ENCODE results near the gene MYL5. TPM values are rescaled to one million over a fixed set of nuclear protein-coding genes. Genes with fewer than 3 reads are reported as not detected.

The MYL5 gene
- total and polyA plus RNA-seq, 11 donors = 1.4 to 12.9 (median 4.4) TPM

GRCh38 chr4:648579-649292 is 25.6 kb upstream of the MYL5 start:
- peaks cover 13 to 48% (median 16%) of the 10 kb centered on the region in 9 donors for H3K27me3 ChIP-seq
- DNase-seq = peak in 3 of 5 donors; percentile 9 to 49 (median 21)
- intact Hi-C loops (cut with DNase I) = no loop called here
- no peaks in the 10 kb centered on the region for H3K36me3 ChIP-seq
- H3K4me1 ChIP-seq = peaks cover 0 to 12% (median 0%) of the 10 kb centered on the region in 12 donors
- no peak overlapping the region for H3K27ac ChIP-seq
- H3K4me3 ChIP-seq = no peak overlapping the region
- TF ChIP-seq, protein P1, sequence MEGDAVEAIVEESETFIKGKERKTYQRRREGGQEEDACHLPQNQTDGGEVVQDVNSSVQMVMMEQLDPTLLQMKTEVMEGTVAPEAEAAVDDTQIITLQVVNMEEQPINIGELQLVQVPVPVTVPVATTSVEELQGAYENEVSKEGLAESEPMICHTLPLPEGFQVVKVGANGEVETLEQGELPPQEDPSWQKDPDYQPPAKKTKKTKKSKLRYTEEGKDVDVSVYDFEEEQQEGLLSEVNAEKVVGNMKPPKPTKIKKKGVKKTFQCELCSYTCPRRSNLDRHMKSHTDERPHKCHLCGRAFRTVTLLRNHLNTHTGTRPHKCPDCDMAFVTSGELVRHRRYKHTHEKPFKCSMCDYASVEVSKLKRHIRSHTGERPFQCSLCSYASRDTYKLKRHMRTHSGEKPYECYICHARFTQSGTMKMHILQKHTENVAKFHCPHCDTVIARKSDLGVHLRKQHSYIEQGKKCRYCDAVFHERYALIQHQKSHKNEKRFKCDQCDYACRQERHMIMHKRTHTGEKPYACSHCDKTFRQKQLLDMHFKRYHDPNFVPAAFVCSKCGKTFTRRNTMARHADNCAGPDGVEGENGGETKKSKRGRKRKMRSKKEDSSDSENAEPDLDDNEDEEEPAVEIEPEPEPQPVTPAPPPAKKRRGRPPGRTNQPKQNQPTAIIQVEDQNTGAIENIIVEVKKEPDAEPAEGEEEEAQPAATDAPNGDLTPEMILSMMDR (IDR thresholded peaks at IDR 0.05) = no peak
- no peak for TF ChIP-seq POLR2A (IDR thresholded peaks at IDR 0.05)
- peaks cover 0 to 4% (median 0%) of the 10 kb centered on the region in 12 donors for H3K9me3 ChIP-seq
- no peak for ATAC-seq
- 73 to 92% (median 76%) methylated on average over 19 to 28 of the region's 28 CpGs for WGBS, 4 donors

GRCh38 chr4:649293-649625 is 25.1 kb upstream of the MYL5 start:
- H3K9me3 ChIP-seq = no peaks in the 10 kb centered on the region
- H3K27me3 ChIP-seq = peaks cover 13 to 48% (median 16%) of the 10 kb centered on the region in 9 donors
- H3K27ac ChIP-seq = no peak overlapping the region
- 79 to 93% (median 92%) methylated on average over 2 to 7 of the region's 7 CpGs for WGBS, 4 donors
- intact Hi-C loops (cut with DNase I) = no loop called here
- TF ChIP-seq POLR2A (IDR thresholded peaks at IDR 0.05) = no peak
- TF ChIP-seq, protein P1 (IDR thresholded peaks at IDR 0.05) = no peak
- H3K36me3 ChIP-seq = no peaks in the 10 kb centered on the region
- ATAC-seq = no peak
- H3K4me1 ChIP-seq = peaks cover 0 to 12% (median 0%) of the 10 kb centered on the region in 12 donors
- no peak overlapping the region for H3K4me3 ChIP-seq
- DNase-seq = peak in 1 of 5 donors; percentile 11

DNA sequence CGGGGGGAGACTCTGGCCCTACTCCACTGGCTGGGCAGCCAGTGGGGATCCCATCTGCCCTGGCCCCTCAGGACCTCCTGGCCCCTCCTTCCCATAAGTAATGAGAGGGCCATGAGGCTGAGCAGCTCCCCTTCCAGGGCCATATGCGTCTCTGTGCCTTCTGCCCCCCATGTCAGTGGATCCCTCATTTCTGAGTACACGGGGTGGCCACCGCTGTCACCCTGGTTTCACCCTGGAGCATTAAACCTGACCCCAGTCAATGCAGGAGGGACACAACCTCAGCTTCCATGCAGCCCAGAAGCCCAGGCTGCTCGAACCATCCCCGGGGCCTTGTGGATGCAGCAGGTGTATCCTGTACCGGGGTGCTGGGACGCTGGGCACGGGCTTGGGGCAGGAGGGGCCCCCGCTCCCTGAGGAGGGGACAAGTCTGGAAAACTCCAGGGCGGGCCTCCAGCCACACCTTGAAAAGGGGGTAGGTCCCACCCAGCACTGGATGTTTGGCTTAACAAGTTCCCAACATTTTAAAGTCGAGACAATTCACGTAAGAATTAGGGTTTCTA is 24.5 kb upstream of the MYL5 start:
- WGBS, 4 donors = 87 to 95% (median 93%) methylated on average over 13 of the region's 13 CpGs
- H3K27ac ChIP-seq = no peak overlapping the region
- peaks cover 0 to 12% (median 0%) of the 10 kb centered on the region in 12 donors for H3K4me1 ChIP-seq
- no peaks in the 10 kb centered on the region for H3K36me3 ChIP-seq
- DNase-seq = peak in 2 of 5 donors; percentile 11 to 13
- H3K27me3 ChIP-seq = peaks cover 13 to 48% (median 16%) of the 10 kb centered on the region in 9 donors
- no peaks in the 10 kb centered on the region for H3K9me3 ChIP-seq
- H3K4me3 ChIP-seq = no peak overlapping the region
- no peak for ATAC-seq
- TF ChIP-seq, protein P1 (IDR thresholded peaks at IDR 0.05) = no peak
- TF ChIP-seq POLR2A (IDR thresholded peaks at IDR 0.05) = no peak
- intact Hi-C loops (cut with DNase I) = no loop called here

DNA sequence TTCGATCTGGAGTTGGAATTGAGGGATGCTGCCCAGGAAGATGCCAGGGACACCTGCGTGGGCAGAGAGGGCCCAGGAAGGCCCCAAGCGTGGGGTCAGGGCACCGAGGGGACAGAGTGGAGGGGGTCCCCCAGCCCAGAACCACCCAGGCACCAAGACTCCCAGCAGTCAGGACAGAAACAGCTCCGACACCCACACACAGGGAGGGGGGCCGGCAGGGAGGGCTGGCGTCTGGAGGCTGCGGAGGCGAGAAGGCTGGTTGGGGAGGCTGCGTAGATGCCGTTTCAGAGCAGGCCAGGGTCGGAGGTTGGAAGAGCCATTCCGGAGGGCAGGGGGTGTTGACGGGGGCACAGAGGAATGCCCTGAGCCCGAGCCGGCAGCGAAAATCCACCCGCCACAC is 23.9 kb upstream of the MYL5 start:
- no peak for ATAC-seq
- no peak for TF ChIP-seq POLR2A (IDR thresholded peaks at IDR 0.05)
- TF ChIP-seq, protein P1 (IDR thresholded peaks at IDR 0.05) = no peak
- Histone ChIP-seq H3K4me3 (peak overlapping the region in 1 of 12 donors; percentile 23), H3K4me1 (peaks cover 0 to 12% (median 0%) of the 10 kb centered on the region in 12 donors), H3K36me3 (no peaks in the 10 kb centered on the region), H3K27me3 (peaks cover 13 to 48% (median 16%) of the 10 kb centered on the region in 9 donors), H3K9me3 (no peaks in the 10 kb centered on the region), H3K27ac (no peak overlapping the region)
- DNase-seq = peak in 2 of 5 donors; percentile 9 to 22
- intact Hi-C loops (cut with DNase I) = no loop called here
- WGBS, 4 donors = 69 to 78% (median 70%) methylated on average over 17 to 18 of the region's 18 CpGs
